Right cardiac atrium (tissue), 5 donors: ENCODE measurements around the gene HIRA. TPM values are rescaled to one million over a fixed set of nuclear protein-coding genes. Genes with fewer than 3 reads are reported as not detected.

Experiments used
- ATAC-seq, 2 donors: fragments of 200-7000 bp; cut with Tn5 transposase; one replicate each; pipeline versions ENCODE4 v1.8.0 to v1.9.1; 2020; ENCODE audit warnings: moderate library complexity in 2 of 2, mild to moderate bottlenecking in 1 of 2
- DNase-seq, 3 donors: peaks; one replicate each; pipeline ENCODE4 v3.0.0-alpha.2; 2020
- H3K27ac ChIP-seq: one replicate; pipeline ENCODE4 v1.5.1; 2013; ENCODE audit warnings: mild to moderate bottlenecking, low read length, control low read depth, moderate library complexity
- H3K27me3 ChIP-seq: one replicate; pipeline ENCODE4 v1.6.1; 2013; ENCODE audit not compliant: control insufficient read depth, insufficient read depth
- H3K4me1 ChIP-seq: one replicate; pipeline ENCODE4 v1.6.1; 2013; ENCODE audit warnings: low read length; ENCODE audit not compliant: control insufficient read depth, insufficient read depth
- H3K4me3 ChIP-seq: one replicate; pipeline ENCODE4 v1.5.1; 2013; ENCODE audit warnings: low read length, control low read depth
- H3K9me3 ChIP-seq: one replicate; pipeline ENCODE4 v1.6.1; 2013; ENCODE audit warnings: low read length; ENCODE audit not compliant: control insufficient read depth
- WGBS: extraction: QIAGEN DNeasy Blood & Tissue Kit; methylation state at CpG from one replicate; pipeline ENCODE4 v1.1.7; 2013; 5-methylcytosine and 5-hydroxymethylcytosine counted together
- intact Hi-C, 4 donors: fragments of 100-400 bp; cut with DNase I; formaldehyde crosslinking; loops; one replicate each; pipeline versions ENCODE4 v1.11.0 to v1.14.0; 2022 to 2023
- polyA plus RNA-seq: library from polyadenylated mRNA; stranded (reverse); fragments of 200-250 nt; gene quantifications from one replicate; pipeline ENCODE4 v1.2.3, GENCODE V29; 2013
- total RNA-seq, 4 donors: library from RNA; stranded (reverse); fragmentation: NEBNext Ultra II Directional; extraction: Animal tissue kit (Norgen Biotek cat#: 25700); gene quantifications; one replicate each; pipeline ENCODE4 v1.2.1, GENCODE V29; 2021
- donor health status: healthy with polysubstance abuse.
- donor health status: DM: no; HTN: yes; CAD: no.
- donor health status: DM: no; HTN: no; CAD: no.
- donor health status: DM: no; HTN: yes; CAD: no; lungs with severe emphysema.
- donor health status: DM: yes; HTN: yes; CAD: no.

Gene HIRA
- total and polyA plus RNA-seq, 5 donors = 6.2 to 16.1 (median 14.1) TPM

DNA sequence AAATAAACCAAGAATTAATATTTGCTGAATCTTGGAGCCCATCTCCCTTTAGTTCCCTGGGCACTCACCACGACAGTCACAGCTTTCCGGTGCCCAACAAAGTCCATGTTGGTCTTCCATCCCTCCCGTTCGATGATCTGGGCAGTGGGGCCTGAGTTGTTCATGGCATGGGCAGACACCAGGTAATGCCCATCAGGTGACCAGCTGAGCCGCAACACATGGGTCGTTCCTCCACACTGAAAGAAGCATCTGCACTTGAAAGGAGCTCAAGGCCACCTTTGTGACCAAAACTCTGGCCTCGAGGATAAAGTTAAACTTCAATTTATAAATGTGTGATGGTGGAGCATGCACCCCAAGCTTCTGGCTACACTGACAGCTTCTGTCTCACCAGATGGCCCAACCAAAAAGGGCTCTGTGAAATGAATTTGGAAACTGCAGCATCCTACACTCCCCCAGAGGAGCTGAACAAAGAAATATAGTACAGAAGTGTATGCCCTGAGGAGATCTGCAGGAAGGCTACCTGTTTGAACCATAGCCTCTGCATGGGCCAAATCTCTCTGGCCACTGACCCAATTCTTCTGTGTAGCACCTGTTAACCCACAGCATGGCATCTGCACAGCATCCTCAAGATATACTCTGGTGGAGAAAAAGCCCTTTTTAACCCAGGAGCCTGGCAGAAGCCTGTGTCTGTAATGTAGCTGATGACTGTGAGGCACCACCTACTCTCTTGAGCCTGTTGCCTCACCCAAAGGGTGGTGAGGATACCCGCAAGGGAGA lies 37.1 kb downstream of the HIRA start:
- no peaks in the 10 kb centered on the region for H3K27me3 ChIP-seq
- intact Hi-C loops = loop anchor here in 1 of 4 donors (10.0 kb wide), 1 partner anchor 700 kb away; no protein-coding TSS in a partner anchor
- H3K9me3 ChIP-seq = no peaks in the 10 kb centered on the region
- H3K27ac ChIP-seq = no peak overlapping the region
- DNase-seq (no peak), ATAC-seq (no peak)
- WGBS = 94% methylated on average over 8 of the region's 8 CpGs
- no peaks in the 10 kb centered on the region for H3K4me1 ChIP-seq
- no peak overlapping the region for H3K4me3 ChIP-seq

DNA sequence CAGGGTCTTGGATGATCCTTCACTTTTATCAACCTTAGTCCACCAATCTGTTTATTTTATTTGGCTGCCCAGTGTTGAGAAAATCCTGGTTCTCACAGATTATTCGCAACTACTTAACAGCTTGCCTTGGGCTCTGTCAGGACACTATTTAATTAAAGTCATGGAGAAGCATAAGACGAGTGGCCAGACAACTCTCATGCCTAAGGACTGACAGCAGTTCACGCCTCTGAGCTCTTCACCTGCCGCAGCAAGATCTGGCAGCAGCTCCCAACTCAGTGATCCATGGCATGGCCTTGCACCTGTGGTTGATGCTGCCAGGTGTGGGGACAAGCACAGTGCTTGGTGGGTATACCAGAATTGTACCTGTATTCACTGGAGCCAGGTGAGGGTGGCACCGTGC lies 37.8 kb downstream of the HIRA start:
- intact Hi-C loops = loop anchor here in 1 of 4 donors (10.0 kb wide), 1 partner anchor 701 kb away; no protein-coding TSS in a partner anchor
- ATAC-seq (no peak), DNase-seq (no peak)
- Histone ChIP-seq H3K27me3 (no peaks in the 10 kb centered on the region), H3K9me3 (no peaks in the 10 kb centered on the region), H3K4me1 (no peaks in the 10 kb centered on the region), H3K27ac (no peak overlapping the region), H3K4me3 (no peak overlapping the region)
- 97% methylated on average over 5 of the region's 5 CpGs for WGBS

DNA sequence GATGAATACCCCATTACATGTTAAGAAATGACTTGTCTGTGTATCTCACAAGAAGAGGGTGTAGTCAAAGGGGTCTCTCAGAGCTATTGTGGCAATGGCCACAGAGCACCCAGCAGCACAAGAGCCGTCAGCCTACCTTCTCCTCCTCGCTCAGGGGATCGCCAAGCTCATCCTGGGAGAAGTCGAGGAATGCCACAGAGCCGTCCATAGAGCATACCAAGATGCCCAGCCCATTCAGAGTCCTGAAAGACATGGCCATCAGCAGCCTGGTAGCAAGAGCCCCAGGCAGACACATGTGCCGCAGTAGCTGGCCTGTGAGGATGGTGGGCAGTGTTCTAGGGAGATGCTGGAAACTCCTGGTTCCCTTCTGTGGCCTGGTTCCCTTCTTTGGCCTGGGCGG lies 44.0 kb downstream of the HIRA start:
- DNase-seq = no peak
- H3K9me3 ChIP-seq = no peaks in the 10 kb centered on the region
- no peaks in the 10 kb centered on the region for H3K27me3 ChIP-seq
- ATAC-seq = no peak
- intact Hi-C loops = no loop called here
- no peak overlapping the region for H3K4me3 ChIP-seq
- no peaks in the 10 kb centered on the region for H3K4me1 ChIP-seq
- WGBS = 95% methylated on average over 7 of the region's 7 CpGs
- H3K27ac ChIP-seq = no peak overlapping the region

DNA sequence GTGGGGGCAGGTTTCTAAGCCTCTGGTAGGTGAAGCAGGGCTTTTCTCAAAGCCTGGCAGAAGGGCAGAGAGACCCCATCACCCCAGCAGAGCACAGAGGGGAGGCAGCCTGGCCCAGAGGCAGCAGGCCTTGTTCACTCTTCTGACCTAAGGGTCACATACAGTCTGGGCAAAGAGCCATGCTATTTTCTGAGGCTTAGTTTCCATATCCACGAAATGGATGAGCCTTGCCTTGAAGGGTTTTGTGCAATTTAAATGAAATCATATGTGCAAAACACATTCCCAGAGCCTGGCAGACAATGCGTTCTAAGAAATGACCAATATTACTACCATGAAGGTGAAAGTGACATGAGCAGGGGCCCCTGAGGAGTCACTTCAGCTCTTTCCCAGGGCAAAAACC lies 44.5 kb downstream of the HIRA start:
- no peak overlapping the region for H3K4me3 ChIP-seq
- DNase-seq (no peak), ATAC-seq (no peak)
- H3K9me3 ChIP-seq = no peaks in the 10 kb centered on the region
- H3K4me1 ChIP-seq = no peaks in the 10 kb centered on the region
- no peak overlapping the region for H3K27ac ChIP-seq
- 70% methylated on average over 2 of the region's 2 CpGs for WGBS
- H3K27me3 ChIP-seq = no peaks in the 10 kb centered on the region
- intact Hi-C loops = no loop called here

DNA sequence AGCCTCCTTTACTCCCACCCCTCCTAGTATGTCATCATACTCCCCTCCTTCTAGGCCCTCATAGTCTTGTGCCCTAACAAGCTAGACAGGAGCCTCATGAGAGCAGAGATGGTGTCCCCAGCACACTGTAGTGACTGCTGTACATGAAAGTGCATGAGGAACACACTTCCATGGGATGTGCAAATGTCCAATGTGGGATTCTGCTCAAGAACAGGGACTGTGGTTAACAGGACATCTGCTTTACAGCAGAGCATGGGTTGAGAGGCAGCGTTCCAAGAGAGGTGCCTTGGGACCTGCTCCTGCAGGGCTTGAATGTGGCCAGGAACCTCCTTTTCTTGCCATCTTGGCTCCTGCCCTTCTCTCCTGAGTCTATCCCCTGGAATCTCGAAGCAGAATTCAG lies 45.3 kb downstream of the HIRA start:
- intact Hi-C loops = no loop called here

DNA sequence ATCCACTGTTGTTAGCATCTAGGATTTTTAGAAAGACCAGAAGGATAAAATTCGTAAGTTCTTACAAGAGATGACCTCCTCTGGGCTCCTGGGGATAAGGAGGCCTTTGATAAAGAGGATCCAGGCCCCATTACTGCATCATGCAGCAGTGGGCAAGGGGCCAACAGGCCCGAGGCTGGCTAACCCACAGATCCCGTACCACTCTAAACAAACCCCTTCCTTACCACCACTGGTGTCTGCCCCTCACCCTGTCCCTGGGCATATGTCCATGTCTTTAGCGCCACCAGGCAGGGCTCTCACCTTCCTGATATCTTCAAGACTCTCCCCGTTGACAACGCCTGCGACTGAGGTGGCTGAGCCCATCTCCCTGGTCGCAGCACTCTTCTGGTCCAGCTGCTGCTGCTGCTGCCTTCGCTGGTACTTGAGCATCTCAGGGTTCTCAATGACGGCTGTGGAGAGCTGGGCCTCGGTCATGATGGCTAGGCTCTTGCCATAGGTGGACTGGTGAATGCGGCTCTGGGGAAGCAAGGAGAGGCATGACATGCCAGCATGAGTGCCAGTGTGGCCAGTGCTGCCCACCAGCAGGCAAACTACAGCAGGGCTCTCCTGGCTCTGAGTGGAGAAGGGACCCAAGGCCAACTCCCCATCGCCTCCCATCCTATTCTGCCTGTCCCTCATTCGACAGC lies 46.2 kb downstream of the HIRA start:
- ATAC-seq = no peak
- Histone ChIP-seq H3K9me3 (no peaks in the 10 kb centered on the region), H3K4me3 (no peak overlapping the region), H3K4me1 (no peaks in the 10 kb centered on the region), H3K27ac (no peak overlapping the region), H3K27me3 (no peaks in the 10 kb centered on the region)
- intact Hi-C loops = no loop called here
- DNase-seq = no peak
- WGBS = 90% methylated on average over 14 of the region's 14 CpGs

More for the DNA sequence above, 45.3 kb downstream of the HIRA start:
- WGBS = 86% methylated on average over 2 of the region's 2 CpGs
- DNase-seq = no peak
- Histone ChIP-seq H3K4me3 (no peak overlapping the region), H3K9me3 (no peaks in the 10 kb centered on the region), H3K27me3 (no peaks in the 10 kb centered on the region), H3K27ac (no peak overlapping the region), H3K4me1 (no peaks in the 10 kb centered on the region)
- no peak for ATAC-seq

DNA sequence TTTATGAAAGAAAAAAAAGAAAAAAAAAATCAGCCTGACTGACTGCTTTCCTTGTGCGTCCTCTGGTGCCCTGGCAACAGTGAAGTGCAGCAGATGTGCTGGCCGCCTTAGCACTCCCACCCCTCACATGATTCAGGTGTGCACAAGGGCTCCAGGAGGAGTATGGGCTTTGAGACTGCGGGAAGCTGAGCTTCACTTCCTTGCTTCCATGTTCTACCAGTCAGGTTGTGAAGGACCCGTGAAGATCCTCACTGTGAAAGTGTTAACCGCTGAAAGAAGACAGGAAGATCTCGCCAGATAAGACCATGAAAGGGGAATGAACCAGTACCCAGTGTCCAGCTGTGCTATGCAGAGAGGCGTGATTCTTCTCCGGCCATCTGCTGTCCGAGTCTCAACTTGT lies 48.2 kb downstream of the HIRA start:
- Histone ChIP-seq H3K4me3 (no peak overlapping the region), H3K27me3 (no peaks in the 10 kb centered on the region), H3K27ac (no peak overlapping the region), H3K4me1 (no peaks in the 10 kb centered on the region), H3K9me3 (no peaks in the 10 kb centered on the region)
- WGBS = 75% methylated on average over 9 of the region's 9 CpGs
- ATAC-seq = no peak
- DNase-seq = no peak
- intact Hi-C loops = no loop called here

DNA sequence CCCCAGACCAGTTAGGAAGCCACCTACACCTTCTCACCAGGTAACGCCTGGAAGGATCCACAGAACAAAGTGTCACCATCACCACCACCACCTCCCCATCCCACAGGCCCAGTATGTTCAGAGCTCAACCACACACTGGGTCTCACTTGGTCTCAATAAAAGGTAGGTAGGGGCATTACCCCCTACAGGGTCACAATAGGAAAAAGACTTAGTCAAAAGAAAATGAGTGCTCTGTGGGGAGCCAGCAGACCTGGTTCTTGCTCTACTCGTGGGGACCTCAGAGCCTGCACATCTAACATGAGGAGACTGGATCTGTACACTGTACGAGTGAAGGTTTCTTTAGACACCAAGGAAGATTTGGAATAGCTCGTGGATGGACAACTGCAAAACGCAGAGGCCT lies 49.3 kb downstream of the HIRA start:
- Histone ChIP-seq H3K27ac (no peak overlapping the region), H3K9me3 (no peaks in the 10 kb centered on the region), H3K4me1 (no peaks in the 10 kb centered on the region), H3K27me3 (no peaks in the 10 kb centered on the region), H3K4me3 (no peak overlapping the region)
- DNase-seq = no peak
- intact Hi-C loops = no loop called here
- 92% methylated on average over 5 of the region's 5 CpGs for whole genome bisulfite sequencing
- no peak for ATAC-seq

DNA sequence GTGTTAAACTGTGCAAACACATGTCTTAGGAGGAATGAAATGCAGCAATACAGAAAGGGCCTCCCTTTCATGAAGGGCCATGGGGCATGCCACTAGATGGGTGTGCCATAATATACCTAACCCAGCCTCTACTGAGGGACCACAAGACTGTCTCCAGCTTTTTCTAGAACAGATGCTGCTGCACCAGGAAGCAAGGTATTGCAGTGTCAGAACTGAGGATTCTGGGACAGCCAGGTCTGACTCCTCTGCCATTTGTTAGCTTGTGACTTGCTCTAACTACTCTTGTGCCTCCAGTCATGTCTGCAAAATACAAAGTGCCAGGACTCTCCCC lies 53.2 kb downstream of the HIRA start:
- Histone ChIP-seq H3K27ac (no peak overlapping the region), H3K4me3 (no peak overlapping the region), H3K27me3 (no peaks in the 10 kb centered on the region), H3K4me1 (no peaks in the 10 kb centered on the region), H3K9me3 (no peaks in the 10 kb centered on the region)
- intact Hi-C loops = no loop called here
- no peak for ATAC-seq
- DNase-seq = no peak

DNA sequence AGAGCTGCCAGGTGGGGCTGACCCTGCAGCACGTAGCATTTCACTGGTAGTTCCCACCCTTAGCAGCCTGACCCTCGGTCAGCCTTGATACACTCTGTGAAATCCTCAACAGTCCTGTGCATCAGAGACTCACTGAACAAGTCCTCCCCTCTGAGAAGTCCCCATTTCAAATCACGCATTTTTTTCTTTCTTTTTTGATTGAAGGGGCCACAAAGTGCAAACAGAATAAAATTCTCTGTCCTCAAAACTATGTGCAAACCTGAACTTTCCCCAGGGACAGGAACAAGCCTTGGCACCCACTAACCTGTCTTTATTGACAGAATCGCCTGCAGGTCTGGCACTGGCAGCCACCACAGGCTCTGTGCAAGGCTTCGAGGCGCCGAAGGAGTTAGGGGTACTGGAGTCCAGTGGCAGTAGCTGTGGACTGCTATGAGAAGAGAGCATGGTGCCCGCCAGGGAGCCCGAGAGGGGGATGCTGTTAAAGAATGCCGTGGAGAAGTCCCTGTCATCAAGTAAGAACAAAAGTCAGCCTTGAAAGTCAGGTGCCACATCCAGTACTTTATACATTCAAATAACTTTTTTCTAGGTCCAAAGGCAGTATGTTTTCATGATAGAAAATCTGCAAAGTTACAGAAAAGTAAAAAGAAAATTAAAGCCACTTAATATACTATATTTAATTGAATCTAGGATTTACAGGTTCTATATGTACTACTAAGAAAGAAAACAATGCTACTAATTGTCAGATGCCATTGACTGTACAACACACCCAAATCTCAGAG lies 53.8 kb downstream of the HIRA start:
- H3K9me3 ChIP-seq = no peaks in the 10 kb centered on the region
- intact Hi-C loops = no loop called here
- no peak overlapping the region for H3K4me3 ChIP-seq
- 94% methylated on average over 10 of the region's 10 CpGs for WGBS
- no peaks in the 10 kb centered on the region for H3K27me3 ChIP-seq
- no peak overlapping the region for H3K27ac ChIP-seq
- DNase-seq (no peak), ATAC-seq (no peak)
- no peaks in the 10 kb centered on the region for H3K4me1 ChIP-seq

DNA sequence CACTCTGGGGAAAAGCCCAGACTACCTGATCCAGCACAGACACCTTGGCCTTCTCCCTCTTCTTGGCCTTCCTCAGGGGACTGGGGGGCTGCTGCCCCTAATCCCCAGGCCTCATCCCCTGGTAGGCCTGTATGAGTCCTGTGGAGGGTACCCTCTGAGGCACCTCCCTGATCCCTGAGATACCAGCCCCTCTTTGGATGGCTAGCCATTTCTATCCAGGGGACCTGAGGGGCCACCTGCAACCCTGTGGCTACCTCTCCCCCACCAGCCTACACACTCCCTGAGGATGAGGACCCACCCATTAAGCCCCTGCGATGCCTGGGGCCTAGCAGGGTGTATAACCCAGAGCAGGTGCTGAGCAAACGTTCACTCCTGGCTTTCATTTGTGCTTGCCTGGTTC lies 54.6 kb downstream of the HIRA start:
- no peaks in the 10 kb centered on the region for H3K4me1 ChIP-seq
- H3K4me3 ChIP-seq = no peak overlapping the region
- no peaks in the 10 kb centered on the region for H3K27me3 ChIP-seq
- 97% methylated on average over 2 of the region's 2 CpGs for WGBS
- DNase-seq (no peak), ATAC-seq (no peak)
- H3K27ac ChIP-seq = no peak overlapping the region
- intact Hi-C loops = no loop called here
- no peaks in the 10 kb centered on the region for H3K9me3 ChIP-seq
